ENCODE measurements around the gene GNA15.

GRCh38 chr19:3160219-3160618 is 24.4 kb downstream of the GNA15 start:
- TF ChIP-seq CTCF (IDR thresholded peaks at IDR 0.05; ENCODE audit: low read depth, low read length, poor library complexity, severe bottlenecking) (no peak), EZH2phosphoT487 (IDR thresholded peaks at IDR 0.05; ENCODE audit: borderline replicate concordance, low read length) (no peak)
